Testis (tissue), 2 donors: ENCODE data around the gene PDE6D.

ENCODE experiments used
- CTCF ChIP-seq, 3 experiments: fragments of 450-650 bp in 2 of 3; fragments of 200-600 bp in 1 of 3; sonication (generic) in 1 of 3; IDR thresholded peaks; one replicate each; pipeline ENCODE4 v1.5.1; 2016 to 2019; ENCODE audit warnings: antibody characterized with exemption in 3 of 3, mild to moderate bottlenecking in 2 of 3, moderate library complexity in 1 of 3
- POLR2A ChIP-seq: fragments of 450-650 bp; IDR thresholded peaks from one replicate; pipeline ENCODE4 v1.6.1; 2017; ENCODE audit warnings: antibody characterized with exemption, mild to moderate bottlenecking, moderate library complexity

GRCh38 chr2:231794383-231794782, 13.3 kb upstream of the PDE6D start:
- no peak for TF ChIP-seq CTCF (IDR thresholded peaks at IDR 0.05)
- TF ChIP-seq POLR2A, result no peak
